CD4-positive, alpha-beta T cell (primary cell): Measurements from ENCODE around the gene TLL1. TPM values are rescaled to one million over a fixed set of nuclear protein-coding genes. Genes with fewer than 3 reads are reported as not detected.

ENCODE experiments used
- ATAC-seq: fragments of 200-7000 bp; cut with Tn5 transposase; one replicate; pipeline ENCODE4 v1.10.0; 2022; ENCODE audit warnings: mild to moderate bottlenecking; ENCODE audit not compliant: poor library complexity
- CTCF ChIA-PET: fragments of 350-600 bp; sonication (Branson Sonifier 250); formaldehyde crosslinking; loops from one replicate; lab custom pipeline; 2021; ENCODE audit warnings: antibody characterized with exemption, inconsistent platforms; lab: Charles Lee
- POLR2A ChIA-PET: fragments of 350-600 bp; sonication (Branson Sonifier 250); formaldehyde crosslinking; loops from one replicate; lab custom pipeline; 2021; ENCODE audit warnings: antibody characterized with exemption, inconsistent platforms; lab: Charles Lee
- DNase-seq, 14 experiments: peaks; one replicate each; pipeline ENCODE4 v3.0.0-alpha.2; 2013 to 2020; ENCODE audit warnings: mixed read lengths in 2 of 14
- H3K27ac ChIP-seq, 2 donors: one replicate each; pipeline versions ENCODE4 v1.5.1 to v1.7.0; 2013; ENCODE audit warnings: low read length in 2 of 2, low read depth in 1 of 2, mild to moderate bottlenecking in 1 of 2
- H3K27me3 ChIP-seq, 2 experiments: 1 replicate in 1 of 2; 2 replicates in 1 of 2; pipeline versions ENCODE4 v1.6.1 to v1.7.0; 2013; ENCODE audit warnings: low read length in 2 of 2, control low read depth in 1 of 2, mild to moderate bottlenecking in 1 of 2, moderate library complexity in 1 of 2; ENCODE audit not compliant: insufficient read depth in 2 of 2, control insufficient read depth in 1 of 2
- H3K36me3 ChIP-seq: one replicate; pipeline ENCODE4 v1.6.1; 2013; ENCODE audit warnings: low read length, control low read depth; ENCODE audit not compliant: insufficient read depth
- H3K4me1 ChIP-seq: one replicate; pipeline ENCODE4 v1.6.1; 2013; ENCODE audit warnings: low read length, control low read depth; ENCODE audit not compliant: insufficient read depth
- H3K4me3 ChIP-seq: one replicate; pipeline ENCODE4 v1.5.1; 2013; ENCODE audit warnings: mild to moderate bottlenecking, low read length, moderate library complexity
- H3K9me3 ChIP-seq, 2 experiments: 1 replicate in 1 of 2; 2 replicates in 1 of 2; pipeline versions ENCODE4 v1.6.1 to v1.7.0; 2013; ENCODE audit warnings: low read length in 2 of 2, mild to moderate bottlenecking in 2 of 2, control low read depth in 1 of 2, moderate library complexity in 1 of 2; ENCODE audit not compliant: control insufficient read depth in 1 of 2, insufficient read depth in 1 of 2
- H3K27ac Mint-ChIP-seq: one replicate; pipeline ENCODE4 v1.8.0; 2020; ENCODE audit warnings: mixed read lengths
- H3K27me3 Mint-ChIP-seq: one replicate; pipeline ENCODE4 v1.8.0; 2021; ENCODE audit warnings: mixed read lengths
- H3K36me3 Mint-ChIP-seq: one replicate; pipeline ENCODE4 v1.8.0; 2021; ENCODE audit warnings: low read depth, mixed read lengths
- H3K4me1 Mint-ChIP-seq: one replicate; pipeline ENCODE4 v1.8.0; 2021; ENCODE audit warnings: low read depth, mixed read lengths
- H3K4me3 Mint-ChIP-seq: one replicate; pipeline ENCODE4 v1.8.0; 2020; ENCODE audit warnings: mild to moderate bottlenecking, mixed read lengths
- H3K9me3 Mint-ChIP-seq: one replicate; pipeline ENCODE4 v1.8.0; 2020; ENCODE audit warnings: mixed read lengths
- intact Hi-C, 2 experiments: fragments of 100-400 bp; cut with DNase I in 1 of 2; cut with micrococcal nuclease in 1 of 2; formaldehyde crosslinking; loops; one replicate each; pipeline versions ENCODE4 v1.15.1 to v1.9.0; 2023 to 2025; cut with DNase I, micrococcal nuclease
- total RNA-seq, 174 experiments: library from RNA in 2 of 174; stranded (reverse) in 2 of 174; gene quantifications; one replicate each; pipeline ENCODE4 v1.2.3 and lab custom pipeline; 2021 to 2026
- TF ChIP-seq, protein P1 (sequence below): fragments of 200-600 bp; IDR thresholded peaks from one replicate; pipeline ENCODE4 v1.8.0; 2022; ENCODE audit warnings: antibody characterized with exemption, mild to moderate bottlenecking

TLL1 gene
- total RNA-seq, 2 experiments from 2014 or later: not detected

DNA sequence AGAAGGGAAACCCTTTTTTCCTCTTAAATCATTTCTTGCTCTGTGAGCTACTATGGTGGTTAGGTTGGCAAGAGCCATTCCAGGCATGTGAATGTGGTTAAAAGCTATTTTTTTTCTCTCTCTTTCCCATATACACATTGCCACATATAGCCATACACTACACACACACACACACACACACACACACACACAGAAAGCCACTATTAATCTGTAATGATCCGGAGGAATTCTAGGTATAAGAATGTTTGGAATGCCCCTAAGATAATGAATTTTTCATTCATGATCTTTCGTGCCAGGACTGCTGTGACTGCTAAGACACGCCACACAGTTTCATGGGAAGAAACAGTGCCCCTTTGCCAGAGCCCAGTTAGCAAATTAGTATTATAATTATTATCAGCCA is 21.8 kb upstream of the TLL1 start:
- ATAC-seq (no peak), DNase-seq (no peak)
- H3K36me3 ChIP-seq: no peaks in the 10 kb centered on the region
- ChIA-PET POLR2A (no interaction called here), CTCF (no interaction called here)
- H3K9me3 ChIP-seq: no peaks in the 10 kb centered on the region
- no peaks in the 10 kb centered on the region for H3K36me3 Mint-ChIP-seq
- no peak overlapping the region for H3K27ac ChIP-seq
- intact Hi-C loops: no loop called here
- H3K27me3 ChIP-seq: no peaks in the 10 kb centered on the region
- H3K4me1 Mint-ChIP-seq: no peaks in the 10 kb centered on the region
- H3K4me1 ChIP-seq: no peaks in the 10 kb centered on the region
- no peak overlapping the region for H3K4me3 ChIP-seq
- no peak overlapping the region for H3K27ac Mint-ChIP-seq
- TF ChIP-seq, protein P1, sequence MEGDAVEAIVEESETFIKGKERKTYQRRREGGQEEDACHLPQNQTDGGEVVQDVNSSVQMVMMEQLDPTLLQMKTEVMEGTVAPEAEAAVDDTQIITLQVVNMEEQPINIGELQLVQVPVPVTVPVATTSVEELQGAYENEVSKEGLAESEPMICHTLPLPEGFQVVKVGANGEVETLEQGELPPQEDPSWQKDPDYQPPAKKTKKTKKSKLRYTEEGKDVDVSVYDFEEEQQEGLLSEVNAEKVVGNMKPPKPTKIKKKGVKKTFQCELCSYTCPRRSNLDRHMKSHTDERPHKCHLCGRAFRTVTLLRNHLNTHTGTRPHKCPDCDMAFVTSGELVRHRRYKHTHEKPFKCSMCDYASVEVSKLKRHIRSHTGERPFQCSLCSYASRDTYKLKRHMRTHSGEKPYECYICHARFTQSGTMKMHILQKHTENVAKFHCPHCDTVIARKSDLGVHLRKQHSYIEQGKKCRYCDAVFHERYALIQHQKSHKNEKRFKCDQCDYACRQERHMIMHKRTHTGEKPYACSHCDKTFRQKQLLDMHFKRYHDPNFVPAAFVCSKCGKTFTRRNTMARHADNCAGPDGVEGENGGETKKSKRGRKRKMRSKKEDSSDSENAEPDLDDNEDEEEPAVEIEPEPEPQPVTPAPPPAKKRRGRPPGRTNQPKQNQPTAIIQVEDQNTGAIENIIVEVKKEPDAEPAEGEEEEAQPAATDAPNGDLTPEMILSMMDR: no peak
- H3K4me3 Mint-ChIP-seq: no peak overlapping the region
- no peaks in the 10 kb centered on the region for H3K27me3 Mint-ChIP-seq
- no peaks in the 10 kb centered on the region for H3K9me3 Mint-ChIP-seq

- H3K27me3 ChIP-seq: no peaks in the 10 kb centered on the region
- H3K27me3 Mint-ChIP-seq: no peaks in the 10 kb centered on the region
- H3K27ac ChIP-seq: no peak overlapping the region
- intact Hi-C loops: no loop called here
- H3K4me1 ChIP-seq: no peaks in the 10 kb centered on the region
- TF ChIP-seq, protein P1: no peak
- CTCF ChIA-PET: no interaction called here
- H3K9me3 ChIP-seq: no peaks in the 10 kb centered on the region
- H3K27ac Mint-ChIP-seq: no peak overlapping the region
- no peak for ATAC-seq
- POLR2A ChIA-PET: no interaction called here
- H3K36me3 Mint-ChIP-seq: no peaks in the 10 kb centered on the region
- no peak overlapping the region for H3K4me3 ChIP-seq
- DNase-seq: no peak
- H3K9me3 Mint-ChIP-seq: no peaks in the 10 kb centered on the region
- H3K4me1 Mint-ChIP-seq: no peaks in the 10 kb centered on the region
- H3K36me3 ChIP-seq: no peaks in the 10 kb centered on the region
- H3K4me3 Mint-ChIP-seq: no peak overlapping the region
Observed at GRCh38 chr4:165855191-165855590, 17.8 kb upstream of the TLL1 start.

DNA sequence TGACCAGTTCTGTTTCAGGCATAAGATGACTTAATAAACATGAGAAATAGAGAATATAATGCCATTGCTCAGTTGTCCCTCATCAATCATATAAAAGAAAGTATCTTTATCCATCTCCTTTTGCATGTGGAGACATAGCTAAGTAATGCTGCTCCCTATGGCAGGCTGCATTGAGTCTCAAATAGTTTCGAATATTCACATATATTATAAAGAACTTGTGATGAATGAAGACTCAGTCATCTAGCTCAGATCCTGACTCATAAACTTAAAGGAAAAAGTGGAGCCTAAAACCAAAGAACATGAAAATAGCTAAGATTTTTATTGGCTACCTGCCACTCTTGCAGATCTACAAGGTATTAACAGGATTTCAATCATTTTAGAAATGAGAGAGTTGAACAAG is 11.7 kb upstream of the TLL1 start:
- no peak overlapping the region for H3K4me3 ChIP-seq
- Mint-ChIP-seq H3K4me3 (no peak overlapping the region), H3K27ac (no peak overlapping the region), H3K27me3 (no peaks in the 10 kb centered on the region), H3K4me1 (no peaks in the 10 kb centered on the region), H3K36me3 (no peaks in the 10 kb centered on the region), H3K9me3 (no peaks in the 10 kb centered on the region)
- DNase-seq (no peak), ATAC-seq (no peak)
- H3K4me1 ChIP-seq: no peaks in the 10 kb centered on the region
- ChIA-PET POLR2A (no interaction called here), CTCF (no interaction called here)
- no peaks in the 10 kb centered on the region for H3K9me3 ChIP-seq
- TF ChIP-seq, protein P1: no peak
- intact Hi-C loops: no loop called here
- H3K27me3 ChIP-seq: no peaks in the 10 kb centered on the region
- H3K36me3 ChIP-seq: no peaks in the 10 kb centered on the region
- H3K27ac ChIP-seq: no peak overlapping the region
